ENCODE measurements around the gene DHX40. TPM values are rescaled to one million over a fixed set of nuclear protein-coding genes. Genes with fewer than 3 reads are reported as not detected.
"Not testable (repeated sequence)": the region's sequence is repeated elsewhere in the genome, so short reads cannot be mapped to it uniquely, and the experiment has no call there.

DHX40 gene
- total RNA-seq, 4 donors from 2014 or later: 47.8 to 65.4 (median 59.7) TPM

DNA sequence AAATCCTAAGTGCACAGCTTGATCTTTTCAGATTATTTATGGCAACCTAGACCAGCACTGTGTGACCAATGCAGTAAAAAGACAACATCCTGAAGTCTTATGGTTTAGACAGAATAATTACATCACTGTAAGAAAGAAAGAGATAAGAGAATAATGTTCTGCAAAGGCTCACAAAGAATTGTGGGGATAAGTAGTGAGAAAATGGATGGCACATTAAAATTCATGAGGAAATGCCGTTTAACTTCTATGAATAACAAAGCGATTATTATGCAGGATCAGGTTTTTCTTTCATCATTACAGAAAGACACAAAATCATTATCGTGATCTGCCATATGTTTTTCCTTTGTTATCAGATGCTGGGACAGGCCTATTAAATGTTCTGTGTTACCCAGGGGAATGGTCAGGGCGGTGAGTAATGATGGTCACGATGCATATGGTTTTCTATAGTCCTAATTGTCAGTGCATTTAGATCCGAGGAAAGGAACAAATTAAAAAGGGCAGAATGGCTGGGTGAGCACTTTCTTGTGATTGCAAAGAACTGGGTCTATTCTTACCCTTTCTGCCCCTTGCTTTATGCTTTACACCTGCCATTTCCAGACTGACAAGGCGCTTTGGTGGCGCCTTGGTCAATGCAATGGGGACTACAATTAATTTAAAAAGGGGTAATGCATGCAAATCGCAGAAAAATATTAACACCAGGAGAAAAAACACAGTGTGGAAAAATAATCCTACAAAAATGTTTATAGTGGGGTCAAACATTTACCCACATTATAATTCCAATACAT, 18.1 kb upstream of the DHX40 start:
- no peaks in the 10 kb centered on the region for H3K4me1 ChIP-seq

DNA sequence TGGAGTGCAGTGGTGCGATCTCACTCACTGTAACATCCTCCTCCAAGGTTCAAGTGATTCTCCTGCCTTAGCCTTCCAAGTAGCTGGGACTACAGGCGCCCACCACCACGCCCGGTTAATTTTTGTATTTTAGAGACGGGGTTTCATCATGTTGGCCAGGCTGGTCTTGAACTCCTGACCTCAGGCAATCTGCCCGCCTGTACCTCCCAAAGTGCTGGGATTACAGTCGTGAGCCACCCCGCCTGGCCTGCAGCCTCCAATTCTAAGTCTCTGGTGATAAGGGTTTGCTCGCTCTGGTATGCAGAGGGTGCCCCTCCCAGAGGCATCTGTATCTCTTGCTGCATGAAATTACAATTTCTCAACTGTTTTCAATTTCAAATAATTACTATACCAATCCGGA, 16.4 kb upstream of the DHX40 start:
- H3K4me1 ChIP-seq; H3K27me3 ChIP-seq; H3K27ac ChIP-seq; H3K36me3 ChIP-seq; H3K9me3 ChIP-seq; intact Hi-C loops (cut with DNase I); H3K4me3 ChIP-seq (replicated peaks in 1 of 3); DNase-seq: not testable (repeated sequence)
- 89% methylated on average over 9 to 10 of the region's 10 CpGs for WGBS, 2 donors

More for the DNA sequence above, 18.1 kb upstream of the DHX40 start:
- DNase-seq: no peak
- H3K4me3 ChIP-seq (replicated peaks in 1 of 3): no peak overlapping the region
- H3K27ac ChIP-seq: no peak overlapping the region
- intact Hi-C loops (cut with DNase I): no loop called here
- WGBS, 2 donors: 76 to 81% methylated on average over 9 of the region's 9 CpGs
- no peaks in the 10 kb centered on the region for H3K36me3 ChIP-seq
- TF ChIP-seq CTCF (IDR thresholded peaks at IDR 0.05): no peak
- no peak for TF ChIP-seq POLR2A (IDR thresholded peaks at IDR 0.05)
- H3K9me3 ChIP-seq: no peaks in the 10 kb centered on the region
- H3K27me3 ChIP-seq: no peaks in the 10 kb centered on the region

DNA sequence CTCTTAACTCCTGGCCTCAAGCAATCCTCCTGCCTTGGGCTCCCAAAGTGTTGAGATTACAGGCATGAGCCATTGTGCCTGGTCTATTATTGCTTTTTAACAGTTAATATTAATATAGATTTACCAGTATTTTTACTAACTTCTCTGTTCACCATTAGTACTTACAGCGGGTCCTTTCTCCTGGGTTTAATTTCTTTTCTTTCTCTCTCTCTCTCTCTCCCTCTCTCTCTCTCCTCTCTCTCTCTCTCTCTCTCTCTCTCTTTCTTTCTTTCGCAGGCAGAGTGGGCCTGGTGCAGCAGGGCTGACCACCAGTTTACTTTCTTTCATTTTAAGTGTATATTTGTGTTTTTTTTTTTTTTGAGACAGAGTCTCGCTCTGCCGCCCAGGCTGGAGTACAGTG, 14.7 kb upstream of the DHX40 start:
- no peak overlapping the region for H3K27ac ChIP-seq
- 96 to 97% methylated on average over 4 of the region's 4 CpGs for WGBS, 2 donors
- intact Hi-C loops (cut with DNase I): no loop called here
- no peak overlapping the region for H3K4me3 ChIP-seq (replicated peaks in 1 of 3)
- H3K27me3 ChIP-seq: no peaks in the 10 kb centered on the region
- no peaks in the 10 kb centered on the region for H3K4me1 ChIP-seq
- no peaks in the 10 kb centered on the region for H3K9me3 ChIP-seq
- no peak for TF ChIP-seq POLR2A (IDR thresholded peaks at IDR 0.05)
- TF ChIP-seq CTCF (IDR thresholded peaks at IDR 0.05): no peak
- DNase-seq: no peak
- no peaks in the 10 kb centered on the region for H3K36me3 ChIP-seq

- DNase-seq: no peak
- intact Hi-C loops (cut with DNase I): no loop called here
- TF ChIP-seq POLR2A (IDR thresholded peaks at IDR 0.05): no peak
- Histone ChIP-seq H3K36me3 (no peaks in the 10 kb centered on the region), H3K4me3 (replicated peaks in 1 of 3) (no peak overlapping the region), H3K9me3 (no peaks in the 10 kb centered on the region), H3K4me1 (no peaks in the 10 kb centered on the region), H3K27ac (no peak overlapping the region), H3K27me3 (no peaks in the 10 kb centered on the region)
- 85 to 91% methylated on average over 7 of the region's 7 CpGs for WGBS, 2 donors
Measured at GRCh38 chr17:59558039-59558438, 7.4 kb upstream of the DHX40 start.

DNA sequence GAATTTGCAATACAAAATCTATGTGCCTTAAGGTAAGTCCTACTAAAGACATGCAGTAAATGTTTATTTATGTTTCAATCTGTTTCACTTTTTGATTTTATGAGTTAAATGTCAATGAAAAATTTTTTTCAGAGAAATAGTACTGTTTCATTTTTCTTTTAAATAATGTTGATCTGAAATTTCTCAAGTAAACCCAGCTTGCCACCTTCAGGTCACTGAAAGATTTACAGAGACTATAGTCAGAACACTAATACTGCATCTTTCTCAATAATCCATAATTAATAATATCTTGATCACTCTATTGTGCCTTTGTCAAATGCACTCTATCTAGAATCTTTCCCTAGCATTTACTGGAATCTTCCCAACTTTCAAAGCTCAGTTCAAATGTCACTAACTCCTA, 6.5 kb upstream of the DHX40 start:
- Histone ChIP-seq H3K4me3 (replicated peaks in 1 of 3) (no peak overlapping the region), H3K27me3 (no peaks in the 10 kb centered on the region), H3K27ac (no peak overlapping the region), H3K9me3 (no peaks in the 10 kb centered on the region), H3K36me3 (no peaks in the 10 kb centered on the region), H3K4me1 (no peaks in the 10 kb centered on the region)
- no peak for TF ChIP-seq POLR2A (IDR thresholded peaks at IDR 0.05)
- TF ChIP-seq CTCF (IDR thresholded peaks at IDR 0.05): peak in 3 of 6 experiments; percentile 48 to 65 (median 51)
- DNase-seq: no peak
- intact Hi-C loops (cut with DNase I): no loop called here

GRCh38 chr17:59561042-59561441, 4.4 kb upstream of the DHX40 start:
- intact Hi-C loops (cut with DNase I): loop anchor here (5.0 kb wide), 1 partner anchor 39 kb away; no protein-coding TSS in a partner anchor
- Histone ChIP-seq H3K36me3 (no peaks in the 10 kb centered on the region), H3K4me3 (replicated peaks in 1 of 3) (no peak overlapping the region), H3K9me3 (no peaks in the 10 kb centered on the region), H3K4me1 (peaks cover 0 to 6% of the 10 kb centered on the region in 2 donors), H3K27me3 (no peaks in the 10 kb centered on the region), H3K27ac (no peak overlapping the region)
- WGBS, 2 donors: 75 to 84% methylated on average over 2 of the region's 2 CpGs
- no peak for DNase-seq
- TF ChIP-seq POLR2A (IDR thresholded peaks at IDR 0.05) (no peak), CTCF (IDR thresholded peaks at IDR 0.05) (peak in 1 of 6 experiments; percentile 9)
